Non-pigmented ciliary epithelial cell (primary cell): ENCODE data around the gene CEACAM8.
"Not testable (repeated sequence)": the region's sequence is repeated elsewhere in the genome, so short reads cannot be mapped to it uniquely, and the experiment has no call there.

ENCODE experiments used
- DNase-seq: peaks from one replicate; pipeline ENCODE4 v3.0.0-alpha.2; 2010; ENCODE audit warnings: low read depth

Gene CEACAM8

DNA sequence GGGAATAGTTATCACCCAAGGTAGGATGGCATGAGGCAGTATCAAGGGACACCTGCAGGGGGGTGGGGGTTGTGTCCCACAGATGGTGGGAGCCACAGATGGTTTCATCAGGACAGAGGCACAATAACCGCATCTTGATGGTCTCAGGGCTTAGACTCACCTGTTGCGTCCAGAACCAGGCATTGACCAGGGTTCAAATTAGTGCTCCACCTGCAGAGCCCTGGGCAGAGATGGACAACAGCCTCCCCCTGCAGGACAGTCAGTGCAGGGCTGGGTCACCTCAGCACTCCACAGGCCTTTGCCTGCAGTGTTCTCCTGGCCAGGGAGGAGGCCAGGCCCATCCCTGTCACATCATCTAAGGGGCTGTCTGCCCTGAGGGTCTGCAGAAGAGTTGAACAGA, 51.9 kb downstream of the CEACAM8 start:
- no peak for DNase-seq

GRCh38 chr19:42540071-42540553, 54.6 kb downstream of the CEACAM8 start:
- DNase-seq = no peak

DNA sequence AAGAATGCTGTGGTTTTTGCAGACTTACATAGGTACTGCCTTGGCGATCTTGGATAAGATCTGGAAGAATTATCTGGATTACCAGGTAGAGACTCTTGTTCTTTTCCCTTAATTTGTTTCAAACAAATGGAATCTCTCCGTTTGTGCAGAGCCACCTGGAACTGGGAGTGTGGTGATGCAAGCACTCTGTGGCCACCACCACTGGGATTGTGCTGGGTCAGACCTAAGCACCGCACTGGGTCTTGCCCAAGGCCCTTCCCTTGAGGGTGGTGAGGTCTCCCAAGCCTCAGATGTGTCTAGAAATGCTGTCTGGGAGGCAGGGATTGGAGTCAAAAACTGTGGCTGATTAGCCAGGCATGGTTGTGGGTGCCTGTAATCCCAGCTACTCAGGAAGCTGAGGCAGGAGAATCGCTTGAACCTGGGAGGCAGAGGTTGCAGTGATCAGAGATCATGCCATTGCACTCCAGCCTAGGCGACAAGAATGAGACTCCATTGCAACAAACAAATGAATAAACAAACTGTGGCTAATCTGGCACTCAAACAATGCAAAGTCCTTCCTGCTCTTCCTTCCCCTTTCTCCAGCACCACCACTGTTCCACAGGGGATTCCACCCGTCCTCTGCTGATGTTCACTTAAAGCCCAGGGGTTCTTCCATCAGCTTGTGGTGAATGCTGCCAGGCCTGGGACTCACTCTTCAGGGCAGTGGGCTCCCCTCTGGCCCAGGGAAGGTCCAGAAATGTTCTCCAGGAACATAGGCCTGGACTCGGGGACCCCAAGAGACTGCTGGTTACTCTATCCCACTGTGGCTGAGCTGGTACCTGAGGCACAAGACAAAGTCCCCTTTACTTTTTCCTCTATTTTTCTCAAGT, 55.6 kb downstream of the CEACAM8 start:
- no peak for DNase-seq

DNA sequence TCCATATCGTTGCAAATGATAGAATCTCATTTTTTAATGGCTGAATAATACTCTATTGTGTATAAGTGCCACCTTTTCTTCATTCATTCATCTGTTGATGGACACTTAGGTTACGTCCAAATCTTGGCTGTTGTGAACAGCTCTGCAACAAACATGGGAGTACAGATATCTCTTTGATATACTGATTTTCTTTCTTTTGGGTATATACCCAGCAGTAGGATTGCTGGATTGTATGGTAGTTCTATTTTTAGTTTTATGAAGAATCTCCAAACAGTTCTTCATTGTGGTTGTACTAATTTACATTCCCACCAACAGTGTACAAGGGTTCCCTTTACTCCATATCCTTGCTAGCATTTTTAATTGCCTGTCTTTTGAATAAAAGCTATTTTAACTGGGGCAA, 59.4 kb downstream of the CEACAM8 start:
- DNase-seq = not testable (repeated sequence)

DNA sequence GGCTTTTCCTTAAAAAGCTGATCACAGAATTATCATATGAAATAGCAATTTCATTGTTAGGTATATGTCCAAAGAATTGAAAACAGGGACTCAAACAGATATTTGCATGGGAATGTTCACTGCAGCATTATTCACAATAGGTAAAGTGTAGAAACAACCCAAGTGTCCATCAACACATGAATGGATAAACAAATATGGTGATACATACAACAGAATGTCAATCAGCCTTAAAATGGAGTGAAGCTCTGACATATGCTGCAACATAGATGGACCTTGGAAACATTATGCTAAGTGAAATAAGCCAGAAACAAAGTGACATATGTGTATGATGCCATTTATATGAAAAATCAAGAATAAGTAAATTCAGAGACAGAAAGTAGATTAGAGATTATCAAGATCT, 60.3 kb downstream of the CEACAM8 start:
- no peak for DNase-seq

GRCh38 chr19:42532891-42533290, 61.8 kb downstream of the CEACAM8 start:
- no peak for DNase-seq

GRCh38 chr19:42531313-42531712, 63.4 kb downstream of the CEACAM8 start:
- DNase-seq = no peak
